Skeletal muscle tissue (tissue), 4 donors: Measurements from ENCODE around the gene RPRM. TPM values are rescaled to one million over a fixed set of nuclear protein-coding genes. Genes with fewer than 3 reads are reported as not detected.

ENCODE experiments used
- H3K27ac ChIP-seq: one replicate; pipeline ENCODE4 v1.7.0; 2013; ENCODE audit warnings: mild to moderate bottlenecking, low read depth, low read length, inconsistent platforms
- H3K27me3 ChIP-seq, 3 donors: one replicate each; pipeline ENCODE4 v1.7.0; 2013; ENCODE audit warnings: low read length in 3 of 3; ENCODE audit not compliant: control insufficient read depth in 3 of 3, insufficient read depth in 3 of 3
- H3K36me3 ChIP-seq, 3 donors: one replicate each; pipeline ENCODE4 v1.7.0; 2013; ENCODE audit warnings: low read length in 3 of 3; ENCODE audit not compliant: control insufficient read depth in 3 of 3, insufficient read depth in 3 of 3
- H3K4me1 ChIP-seq, 3 donors: one replicate each; pipeline ENCODE4 v1.7.0; 2013; ENCODE audit warnings: low read length in 3 of 3, mild to moderate bottlenecking in 3 of 3; ENCODE audit not compliant: control insufficient read depth in 3 of 3, insufficient read depth in 3 of 3
- H3K4me3 ChIP-seq, 3 donors: one replicate each; pipeline ENCODE4 v1.7.0; 2013; ENCODE audit warnings: low read length in 3 of 3
- H3K9ac ChIP-seq, 3 donors: one replicate each; pipeline ENCODE4 v1.7.0; 2013; ENCODE audit warnings: low read length in 3 of 3, mild to moderate bottlenecking in 3 of 3, moderate library complexity in 2 of 3, low read depth in 1 of 3
- H3K9me3 ChIP-seq, 3 donors: one replicate each; pipeline ENCODE4 v1.7.0; 2013; ENCODE audit warnings: low read length in 3 of 3; ENCODE audit not compliant: control insufficient read depth in 3 of 3
- total RNA-seq: library from RNA; depleted of rRNA; stranded (reverse); fragments of >200 nt; gene quantifications from one replicate; pipeline ENCODE4 v1.2.3, GENCODE V29; 2014
- donor health status: Osteomylitis.

The RPRM gene
- total RNA-seq, 1 donor from 2014 or later = 3.1 TPM

DNA sequence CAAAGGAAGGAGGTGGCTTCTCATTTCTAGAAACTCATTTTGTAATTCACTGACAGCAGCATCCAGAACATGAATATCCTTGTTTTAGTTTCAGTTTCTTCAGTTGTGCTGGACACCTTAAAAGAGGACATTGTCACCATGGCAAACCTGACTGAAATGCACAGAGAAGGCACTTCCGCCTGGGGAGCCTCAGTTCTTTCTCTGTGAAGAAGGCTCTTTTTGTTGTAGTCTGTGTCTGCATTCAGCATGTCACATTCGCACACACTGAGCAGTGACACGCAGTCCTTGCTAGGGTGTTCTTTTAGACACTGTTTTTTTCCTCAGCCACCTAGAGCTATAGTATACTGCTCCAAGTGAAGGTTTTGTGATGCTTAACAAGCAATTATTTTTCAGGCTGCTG, 9.5 kb upstream of the RPRM start:
- no peaks in the 10 kb centered on the region for H3K36me3 ChIP-seq
- H3K9me3 ChIP-seq = no peaks in the 10 kb centered on the region
- no peak overlapping the region for H3K4me3 ChIP-seq
- no peaks in the 10 kb centered on the region for H3K27me3 ChIP-seq
- no peak overlapping the region for H3K27ac ChIP-seq
- no peak overlapping the region for H3K9ac ChIP-seq
- H3K4me1 ChIP-seq = no peaks in the 10 kb centered on the region

DNA sequence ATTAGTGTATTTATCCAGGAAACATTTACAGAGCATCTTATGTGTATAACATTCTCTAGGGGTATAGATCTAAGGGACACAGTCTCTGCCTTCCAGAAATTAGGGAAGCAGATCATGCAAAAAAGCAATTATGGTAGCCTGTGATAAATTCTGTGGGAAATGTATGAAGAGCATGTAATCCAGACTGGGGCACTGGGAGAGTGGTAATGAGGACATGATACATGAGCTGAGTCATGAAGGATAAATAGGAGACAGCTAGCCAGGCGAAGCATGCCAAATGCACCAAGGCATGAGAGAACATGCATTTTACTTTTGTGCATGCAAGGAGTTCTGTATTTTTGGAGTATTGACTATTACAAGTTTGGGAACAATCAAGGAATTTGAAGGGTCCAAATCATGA, 8.9 kb upstream of the RPRM start:
- Histone ChIP-seq H3K9ac (no peak overlapping the region), H3K4me1 (no peaks in the 10 kb centered on the region), H3K27ac (no peak overlapping the region), H3K36me3 (no peaks in the 10 kb centered on the region), H3K4me3 (no peak overlapping the region), H3K9me3 (no peaks in the 10 kb centered on the region), H3K27me3 (no peaks in the 10 kb centered on the region)

DNA sequence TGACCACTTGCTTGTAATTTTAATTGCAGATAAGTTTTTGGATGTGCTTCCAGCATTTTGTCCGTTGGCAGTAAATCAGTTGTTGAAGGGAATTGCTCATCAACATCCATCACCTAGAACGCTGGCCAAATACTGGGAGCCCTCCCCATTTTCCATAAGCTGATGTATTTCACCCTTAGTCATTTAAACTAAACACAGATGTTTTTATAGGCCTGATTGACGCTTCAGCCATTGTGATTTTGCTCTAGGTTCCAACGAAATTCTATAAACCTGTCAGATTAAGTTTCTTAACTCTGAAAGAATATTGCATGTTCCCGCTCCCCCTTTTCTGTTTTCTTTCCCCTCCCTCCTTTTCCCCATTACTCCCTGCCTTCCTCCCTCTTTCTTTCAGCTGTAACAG, 1.0 kb upstream of the RPRM start:
- Histone ChIP-seq H3K36me3 (no peaks in the 10 kb centered on the region), H3K9ac (no peak overlapping the region), H3K4me3 (no peak overlapping the region), H3K27ac (no peak overlapping the region), H3K4me1 (peaks cover 20 to 23% (median 21%) of the 10 kb centered on the region in 3 donors), H3K27me3 (peaks cover 35 to 57% (median 44%) of the 10 kb centered on the region in 3 donors), H3K9me3 (no peaks in the 10 kb centered on the region)

DNA sequence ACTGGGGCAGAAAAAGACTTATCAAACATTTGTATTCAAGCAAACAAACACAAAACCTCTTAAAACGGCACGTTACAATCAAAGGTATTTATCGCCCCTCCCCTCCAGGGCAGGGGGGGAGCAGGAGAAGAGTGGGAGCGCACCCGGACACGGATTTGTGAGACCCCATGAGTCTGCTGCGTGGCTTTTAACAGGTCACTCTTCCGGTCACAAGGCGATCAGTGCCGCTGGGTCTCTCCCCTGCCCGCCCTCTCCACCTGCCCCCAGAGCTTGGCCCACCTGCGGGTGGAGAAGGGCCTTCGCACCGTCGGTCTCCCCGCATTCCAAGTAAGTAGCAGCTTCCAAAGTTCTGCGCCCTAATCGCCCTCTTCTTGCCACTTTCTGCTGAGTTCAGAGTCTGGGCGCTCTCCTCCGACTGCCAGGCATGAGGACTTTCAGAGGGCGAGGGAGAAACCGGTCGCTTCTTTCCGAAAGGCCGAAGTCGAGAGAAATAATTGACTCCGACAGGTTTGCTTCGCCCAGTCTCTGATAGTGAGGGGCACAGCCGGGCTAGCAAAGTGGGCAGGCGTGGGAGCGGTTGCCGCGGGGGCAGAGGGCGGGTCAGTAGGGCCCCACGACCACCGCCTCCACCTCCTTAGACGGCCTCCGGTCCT, 800 bp downstream of the RPRM start:
- no peak overlapping the region for H3K27ac ChIP-seq
- H3K27me3 ChIP-seq = peaks cover 38 to 59% (median 46%) of the 10 kb centered on the region in 3 donors

DNA sequence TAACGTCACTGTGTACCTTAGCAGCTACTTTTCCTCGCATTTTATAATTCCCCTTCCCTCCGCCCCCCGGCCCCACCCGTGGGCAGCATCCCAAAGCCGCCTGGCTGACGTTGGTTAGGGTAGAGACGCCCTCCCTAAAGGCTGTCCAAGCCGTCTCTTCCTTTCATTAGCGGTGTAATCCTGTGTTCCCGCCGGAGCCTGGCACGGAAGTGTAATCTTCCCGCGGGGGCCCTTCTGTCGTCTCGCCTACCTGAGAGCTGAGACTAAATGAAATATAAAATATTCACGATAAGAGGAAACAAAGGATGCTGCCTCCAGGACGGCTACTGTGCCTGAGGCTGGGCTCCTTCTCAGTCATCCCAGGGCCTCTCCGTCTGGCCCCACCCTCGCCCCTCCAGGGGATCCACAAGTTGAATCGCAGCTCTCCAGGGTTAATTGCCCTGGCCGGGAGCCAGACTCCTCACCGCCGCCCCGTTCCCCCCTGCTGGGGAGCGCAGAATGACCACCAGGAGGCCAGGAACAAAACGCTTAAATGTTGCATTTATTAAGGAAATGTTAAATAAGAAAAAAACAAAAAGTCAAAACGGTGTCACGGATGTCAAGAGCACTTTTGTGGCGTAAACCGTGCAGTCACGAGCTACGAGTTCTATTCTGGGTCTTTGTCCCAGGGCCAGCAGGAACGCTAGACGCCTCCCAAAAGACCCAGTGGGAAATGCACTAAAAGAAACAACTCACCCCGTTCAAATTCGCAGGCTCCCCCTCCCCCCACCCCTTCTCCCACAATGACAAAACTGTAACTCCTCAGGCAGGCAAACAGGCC, 1.5 kb downstream of the RPRM start:
- Histone ChIP-seq H3K27me3 (peaks cover 38 to 59% (median 46%) of the 10 kb centered on the region in 3 donors), H3K27ac (no peak overlapping the region)

More for the DNA sequence above, 800 bp downstream of the RPRM start:
- no peaks in the 10 kb centered on the region for H3K36me3 ChIP-seq
- H3K9ac ChIP-seq = peak overlapping the region in 1 of 3 donors; percentile 25
- no peaks in the 10 kb centered on the region for H3K9me3 ChIP-seq
- peak overlapping the region; percentile 60 to 72 (median 69) for H3K4me3 ChIP-seq
- H3K4me1 ChIP-seq = peaks cover 20 to 23% (median 21%) of the 10 kb centered on the region in 3 donors

DNA sequence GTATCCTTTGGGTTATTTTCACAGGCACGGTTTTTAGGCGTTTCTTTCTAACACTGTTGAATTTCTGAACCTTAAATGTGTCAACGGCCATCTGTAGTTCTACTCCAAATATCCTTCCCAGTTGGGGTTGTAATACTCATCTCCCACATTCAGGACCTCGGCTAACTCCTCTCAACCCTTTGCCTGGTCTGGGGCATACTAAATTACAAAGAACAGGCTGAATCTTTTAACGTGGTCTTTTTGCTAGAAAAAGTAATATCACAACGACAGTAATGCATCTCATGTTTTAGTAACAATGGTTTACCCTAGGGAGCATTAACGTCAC, 2.1 kb downstream of the RPRM start:
- Histone ChIP-seq H3K9me3 (no peaks in the 10 kb centered on the region), H3K4me3 (no peak overlapping the region), H3K9ac (no peak overlapping the region), H3K36me3 (no peaks in the 10 kb centered on the region), H3K4me1 (peaks cover 20 to 23% (median 21%) of the 10 kb centered on the region in 3 donors), H3K27ac (no peak overlapping the region), H3K27me3 (peaks cover 38 to 57% (median 46%) of the 10 kb centered on the region in 3 donors)

More for the DNA sequence above, 1.5 kb downstream of the RPRM start:
- no peaks in the 10 kb centered on the region for H3K9me3 ChIP-seq
- no peaks in the 10 kb centered on the region for H3K36me3 ChIP-seq
- peak overlapping the region in 1 of 3 donors; percentile 29 for H3K4me3 ChIP-seq
- peaks cover 20 to 23% (median 21%) of the 10 kb centered on the region in 3 donors for H3K4me1 ChIP-seq
- H3K9ac ChIP-seq = no peak overlapping the region

DNA sequence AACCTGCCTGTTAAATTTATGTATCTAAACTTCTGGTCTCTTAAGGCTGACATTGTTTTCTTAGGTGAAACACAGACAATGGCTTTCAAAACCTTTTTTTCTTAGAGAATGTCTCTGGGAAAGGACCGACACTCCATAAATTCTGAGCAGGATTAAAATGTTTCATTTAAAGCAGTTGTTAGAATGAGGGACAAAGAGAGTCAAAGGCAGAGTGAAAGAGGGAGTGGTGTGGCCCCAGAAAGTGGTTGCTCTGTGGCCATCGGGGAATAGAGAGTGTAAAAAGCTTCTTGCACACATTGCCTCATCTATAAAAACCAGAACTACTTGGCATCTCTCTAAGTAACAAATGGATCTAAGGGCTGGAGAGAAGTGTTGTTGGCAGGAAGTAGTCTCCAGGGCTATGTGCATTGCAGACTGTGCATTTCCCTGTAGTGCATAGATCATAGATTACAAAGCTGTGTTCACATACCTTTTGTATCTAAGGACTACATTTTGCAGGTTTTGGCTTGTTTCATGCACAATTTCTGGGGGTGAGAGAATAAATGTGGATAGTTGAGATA, 3.6 kb downstream of the RPRM start:
- H3K9me3 ChIP-seq = no peaks in the 10 kb centered on the region
- no peak overlapping the region for H3K4me3 ChIP-seq
- no peak overlapping the region for H3K27ac ChIP-seq
- peaks cover 20 to 23% (median 21%) of the 10 kb centered on the region in 3 donors for H3K4me1 ChIP-seq
- H3K9ac ChIP-seq = no peak overlapping the region
- H3K36me3 ChIP-seq = no peaks in the 10 kb centered on the region
- H3K27me3 ChIP-seq = peaks cover 36 to 52% (median 46%) of the 10 kb centered on the region in 3 donors

DNA sequence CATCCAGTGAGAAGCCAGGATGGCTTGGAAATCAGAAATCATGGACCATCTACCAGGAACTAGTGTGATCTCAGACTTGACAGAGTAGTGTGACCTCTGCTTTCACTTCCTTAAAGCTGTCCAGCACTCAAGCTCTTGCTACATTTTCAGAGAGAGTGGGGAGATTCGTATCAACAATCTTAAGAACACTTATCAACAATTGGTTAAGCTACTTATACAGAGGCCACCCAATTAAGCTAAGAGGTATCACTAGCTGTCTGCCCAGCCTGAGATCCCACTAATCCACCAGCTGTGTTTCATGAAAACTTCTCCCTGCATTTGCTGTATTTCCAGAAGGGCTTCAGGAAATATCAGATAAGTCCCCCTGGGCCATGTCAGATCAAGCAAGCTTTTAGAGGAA, 4.2 kb downstream of the RPRM start:
- no peaks in the 10 kb centered on the region for H3K36me3 ChIP-seq
- H3K9me3 ChIP-seq = no peaks in the 10 kb centered on the region
- H3K9ac ChIP-seq = no peak overlapping the region
- H3K4me3 ChIP-seq = no peak overlapping the region
- H3K27me3 ChIP-seq = peaks cover 32 to 46% (median 42%) of the 10 kb centered on the region in 3 donors
- H3K27ac ChIP-seq = no peak overlapping the region
- H3K4me1 ChIP-seq = peaks cover 20 to 23% (median 21%) of the 10 kb centered on the region in 3 donors

DNA sequence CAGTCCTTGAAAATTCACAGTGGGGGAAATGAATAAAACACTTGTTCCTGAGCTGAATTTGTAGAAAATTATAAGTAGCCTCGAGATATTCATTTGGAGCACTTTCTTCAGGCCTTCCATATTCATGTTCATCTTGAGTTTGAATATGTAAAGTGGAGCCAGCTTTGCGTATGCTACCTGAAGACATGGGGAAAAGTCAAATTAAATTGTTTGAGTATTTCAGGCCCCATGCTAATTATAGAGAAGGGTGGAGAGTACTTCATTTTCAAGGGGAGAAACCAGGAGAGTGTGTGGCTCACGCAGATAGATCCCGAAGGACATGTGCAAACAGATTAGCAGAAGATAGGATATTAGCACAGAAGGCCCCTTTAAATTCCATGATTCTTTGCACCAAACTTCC, 7.7 kb downstream of the RPRM start:
- H3K27ac ChIP-seq = no peak overlapping the region
- H3K36me3 ChIP-seq = no peaks in the 10 kb centered on the region
- H3K9ac ChIP-seq = no peak overlapping the region
- H3K4me1 ChIP-seq = no peaks in the 10 kb centered on the region
- H3K4me3 ChIP-seq = no peak overlapping the region
- H3K27me3 ChIP-seq = peaks cover 3 to 14% (median 8%) of the 10 kb centered on the region in 3 donors
- H3K9me3 ChIP-seq = no peaks in the 10 kb centered on the region

DNA sequence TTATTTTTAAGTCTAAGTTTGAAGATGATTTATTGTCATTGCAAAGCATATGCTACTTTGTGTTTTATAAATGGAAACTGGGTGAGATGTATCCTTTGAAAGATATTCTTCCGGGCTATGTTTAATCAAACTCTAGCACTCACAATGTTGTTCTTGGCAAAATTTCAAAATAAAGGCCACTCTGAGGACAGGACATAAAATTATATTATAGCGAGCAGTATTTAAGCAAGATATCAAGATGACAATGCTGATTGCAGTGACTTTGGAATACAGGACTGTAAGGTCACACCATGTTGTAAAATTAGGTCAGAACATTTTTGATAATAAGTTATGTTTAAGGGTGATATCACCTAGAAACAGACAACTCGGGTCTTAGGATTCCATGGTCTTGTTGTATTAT, 14.2 kb downstream of the RPRM start:
- Histone ChIP-seq H3K4me3 (no peak overlapping the region), H3K27ac (no peak overlapping the region), H3K27me3 (peaks cover 0 to 8% (median 0%) of the 10 kb centered on the region in 3 donors), H3K9ac (no peak overlapping the region), H3K9me3 (no peaks in the 10 kb centered on the region), H3K36me3 (no peaks in the 10 kb centered on the region), H3K4me1 (no peaks in the 10 kb centered on the region)
